Peyer's patch (tissue), 4 donors: ENCODE measurements around the gene FGFRL1. TPM values are rescaled to one million over a fixed set of nuclear protein-coding genes. Genes with fewer than 3 reads are reported as not detected.

Experiments used
- DNase-seq, 3 donors: peaks; one replicate each; pipeline ENCODE4 v3.0.0-alpha.2; 2017 to 2019
- H3K27ac ChIP-seq, 4 donors: fragments of 200-600 bp; sonication (generic); one replicate each; pipeline ENCODE4 v1.5.1; 2016 to 2019
- H3K27me3 ChIP-seq, 2 donors: fragments of 200-600 bp; sonication (generic); one replicate each; pipeline ENCODE4 v1.5.1; 2019
- H3K36me3 ChIP-seq, 3 donors: fragments of 200-600 bp; sonication (generic); one replicate each; pipeline ENCODE4 v1.5.1; 2016 to 2019
- H3K4me1 ChIP-seq, 4 donors: fragments of 200-600 bp; sonication (generic); one replicate each; pipeline ENCODE4 v1.5.1; 2016 to 2019
- H3K4me3 ChIP-seq, 4 donors: fragments of 200-600 bp; sonication (generic); 1 replicate in 3 of 4; 2 replicates in 1 of 4; pipeline ENCODE4 v1.5.1; 2016 to 2019; ENCODE audit warnings: mild to moderate bottlenecking in 1 of 4
- H3K9me3 ChIP-seq, 4 donors: fragments of 200-600 bp; sonication (generic); one replicate each; pipeline ENCODE4 v1.5.1; 2016 to 2019; ENCODE audit warnings: mild to moderate bottlenecking in 1 of 4
- CTCF ChIP-seq, 6 experiments: fragments of 450-650 bp in 4 of 6; fragments of 200-600 bp in 2 of 6; sonication (generic) in 1 of 6; IDR thresholded peaks; one replicate each; pipeline ENCODE4 v1.5.1; 2017 to 2019; ENCODE audit warnings: antibody characterized with exemption in 6 of 6, mild to moderate bottlenecking in 3 of 6, moderate library complexity in 1 of 6
- POLR2A ChIP-seq, 2 donors: fragments of 450-650 bp; IDR thresholded peaks; one replicate each; pipeline ENCODE4 v1.5.1; 2017; ENCODE audit warnings: antibody characterized with exemption in 2 of 2, mild to moderate bottlenecking in 2 of 2, moderate library complexity in 2 of 2
- total RNA-seq, 4 donors: library from RNA; depleted of rRNA; stranded (reverse); fragments of >200 nt; gene quantifications; one replicate each; pipeline ENCODE4 v1.1.0, GENCODE V29; 2016

FGFRL1 gene
- total RNA-seq, 4 donors from 2014 or later = 10.3 to 29.7 (median 26.8) TPM

DNA sequence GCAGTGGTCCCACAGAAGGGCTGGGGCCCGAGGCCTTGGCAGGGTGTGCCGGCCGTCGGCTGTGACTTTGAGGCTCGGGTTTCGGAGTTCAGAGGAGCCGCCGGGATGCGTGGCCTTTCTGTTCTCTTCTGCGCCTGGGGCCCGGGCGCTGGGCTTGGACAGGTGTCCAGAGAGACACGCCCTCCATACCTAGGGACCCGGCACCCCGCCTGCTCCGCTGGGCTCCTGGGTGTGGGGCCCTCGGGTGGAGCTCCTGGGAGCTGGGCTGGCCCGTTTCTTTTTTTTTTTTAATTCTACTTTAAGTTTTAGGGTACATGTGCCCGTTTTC, 11.3 kb downstream of the FGFRL1 start:
- no peak overlapping the region for H3K27ac ChIP-seq
- DNase-seq = no peak
- no peak for TF ChIP-seq CTCF (IDR thresholded peaks at IDR 0.05)
- TF ChIP-seq POLR2A (IDR thresholded peaks at IDR 0.05) = no peak

DNA sequence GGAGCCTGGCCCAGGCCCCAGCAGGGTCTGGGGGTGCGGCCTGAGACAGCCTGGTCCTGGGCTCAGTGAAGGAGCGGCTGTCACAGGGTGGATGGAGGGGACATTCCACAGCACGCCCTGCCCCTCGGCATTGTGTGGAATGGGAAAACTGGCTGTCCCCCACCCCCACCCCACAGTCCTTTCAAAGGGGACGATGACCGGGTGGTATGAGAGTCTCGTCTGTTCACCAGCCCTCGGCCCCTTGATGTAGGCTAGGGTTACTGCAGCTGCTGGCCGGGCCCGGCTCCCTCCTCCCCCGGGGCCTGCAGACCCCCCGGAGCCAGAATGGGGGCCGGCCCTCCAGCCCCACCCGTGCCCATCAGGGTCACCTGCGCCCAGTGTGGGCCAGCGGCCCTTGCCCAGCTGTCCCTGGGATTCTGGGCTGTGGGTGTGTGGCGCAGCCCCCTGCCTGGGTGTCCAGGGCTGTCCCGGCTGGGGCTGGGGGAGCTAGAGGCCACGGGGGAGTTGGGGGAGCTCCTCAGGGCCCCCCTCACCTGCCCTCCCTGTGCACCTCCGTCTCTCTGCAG, 11.7 kb downstream of the FGFRL1 start:
- TF ChIP-seq CTCF (IDR thresholded peaks at IDR 0.05) (no peak), POLR2A (IDR thresholded peaks at IDR 0.05) (no peak)
- Histone ChIP-seq H3K4me3 (no peak overlapping the region), H3K4me1 (peaks cover 0 to 15% (median 10%) of the 10 kb centered on the region in 4 donors), H3K27ac (no peak overlapping the region), H3K27me3 (no peaks in the 10 kb centered on the region), H3K36me3 (peaks cover 0 to 10% (median 0%) of the 10 kb centered on the region in 3 donors), H3K9me3 (no peaks in the 10 kb centered on the region)
- DNase-seq = no peak

More for the DNA sequence above, 11.3 kb downstream of the FGFRL1 start:
- H3K36me3 ChIP-seq = peaks cover 0 to 10% (median 0%) of the 10 kb centered on the region in 3 donors
- peaks cover 0 to 15% (median 10%) of the 10 kb centered on the region in 4 donors for H3K4me1 ChIP-seq
- H3K27me3 ChIP-seq = no peaks in the 10 kb centered on the region
- no peak overlapping the region for H3K4me3 ChIP-seq
- H3K9me3 ChIP-seq = no peaks in the 10 kb centered on the region

- H3K27ac ChIP-seq = no peak overlapping the region
- DNase-seq = no peak
- H3K36me3 ChIP-seq = peaks cover 0 to 10% (median 0%) of the 10 kb centered on the region in 3 donors
- H3K9me3 ChIP-seq = no peaks in the 10 kb centered on the region
- H3K27me3 ChIP-seq = no peaks in the 10 kb centered on the region
- no peak for TF ChIP-seq CTCF (IDR thresholded peaks at IDR 0.05)
- TF ChIP-seq POLR2A (IDR thresholded peaks at IDR 0.05) = no peak
- H3K4me3 ChIP-seq = no peak overlapping the region
- peaks cover 0 to 15% (median 10%) of the 10 kb centered on the region in 4 donors for H3K4me1 ChIP-seq
These were observed 12.7 kb downstream of the FGFRL1 start for GRCh38 chr4:1023895-1024740.

GRCh38 chr4:1024882-1025545, 13.6 kb downstream of the FGFRL1 start:
- no peak for DNase-seq
- no peak for TF ChIP-seq CTCF (IDR thresholded peaks at IDR 0.05)
- no peak for TF ChIP-seq POLR2A (IDR thresholded peaks at IDR 0.05)
- H3K4me3 ChIP-seq = no peak overlapping the region

GRCh38 chr4:1026115-1026514, 14.7 kb downstream of the FGFRL1 start:
- Histone ChIP-seq H3K27me3 (no peaks in the 10 kb centered on the region), H3K4me1 (peaks cover 0 to 15% (median 9%) of the 10 kb centered on the region in 4 donors), H3K4me3 (no peak overlapping the region), H3K9me3 (peaks cover 0 to 4% (median 0%) of the 10 kb centered on the region in 4 donors), H3K36me3 (peaks cover 0 to 10% (median 0%) of the 10 kb centered on the region in 3 donors), H3K27ac (no peak overlapping the region)
- TF ChIP-seq POLR2A (IDR thresholded peaks at IDR 0.05) (no peak), CTCF (IDR thresholded peaks at IDR 0.05) (no peak)
- peak; percentile 59 to 74 (median 67) for DNase-seq

More at GRCh38 chr4:1024882-1025545, 13.6 kb downstream of the FGFRL1 start:
- Histone ChIP-seq H3K4me1 (peaks cover 0 to 15% (median 10%) of the 10 kb centered on the region in 4 donors), H3K27me3 (no peaks in the 10 kb centered on the region), H3K36me3 (peaks cover 0 to 10% (median 0%) of the 10 kb centered on the region in 3 donors), H3K27ac (no peak overlapping the region), H3K9me3 (no peaks in the 10 kb centered on the region)
